Measurements from ENCODE around the gene NPAS3. TPM values are rescaled to one million over a fixed set of nuclear protein-coding genes. Genes with fewer than 3 reads are reported as not detected.

The NPAS3 gene
- total and polyA plus RNA-seq, 2 of the 8 experiments (the other 6 are each of a cell fraction or from before 2014, with no cell fraction given): 0.11 to 0.60 TPM

GRCh38 chr14:33796356-33796755, 857.7 kb downstream of the NPAS3 start (continued):
- TF ChIP-seq EZH2 (IDR thresholded peaks at IDR 0.05; ENCODE audit: low read depth, low read length, severe bottlenecking): no peak
- no peak for TF ChIP-seq HDAC2 (IDR thresholded peaks at IDR 0.05; ENCODE audit: borderline replicate concordance in 1 of 2, low read depth in 2 of 2, low read length in 2 of 2)
- TF ChIP-seq E2F6 (IDR thresholded peaks at IDR 0.05): no peak
- TF ChIP-seq POLR2AphosphoS5 (IDR thresholded peaks at IDR 0.05; ENCODE audit: low read depth, low read length): no peak
- no peak for TF ChIP-seq BCL11A (IDR thresholded peaks at IDR 0.05; ENCODE audit: low read depth in 2 of 2, low read length in 2 of 2)

Data from H1 (cell line).